ENCODE results near the gene OR6M1.

- TF ChIP-seq CTCF (IDR thresholded peaks at IDR 0.05) (no peak), POLR2A (IDR thresholded peaks at IDR 0.05) (no peak)
These were observed 33.0 kb upstream of the OR6M1 start for GRCh38 chr11:123839131-123839530.
